Measurements from ENCODE around the gene ORAI2. TPM values are rescaled to one million over a fixed set of nuclear protein-coding genes. Genes with fewer than 3 reads are reported as not detected.
"Not testable (repeated sequence)": the region's sequence is repeated elsewhere in the genome, so short reads cannot be mapped to it uniquely, and the experiment has no call there.

Gene ORAI2
- total and polyA plus RNA-seq, 4 donors: 7.6 to 48.9 (median 27.4) TPM

- Histone ChIP-seq H3K27me3 (ENCODE audit: control insufficient read depth in 3 of 3, insufficient read depth in 3 of 3, low read length in 2 of 3) (no peaks in the 10 kb centered on the region), H3K27ac (ENCODE audit: low read depth in 1 of 2, low read length in 1 of 2) (no peak overlapping the region), H3K4me1 (ENCODE audit: control insufficient read depth in 5 of 5, insufficient read depth in 5 of 5, low read length in 5 of 5) (no peaks in the 10 kb centered on the region), H3K9me3 (ENCODE audit: control insufficient read depth in 4 of 4, insufficient read depth in 3 of 4, low read length in 3 of 4) (no peaks in the 10 kb centered on the region), H3K4me3 (no peak overlapping the region), H3K9ac (ENCODE audit: insufficient read depth in 1 of 2, low read length in 2 of 2) (no peak overlapping the region), H3K36me3 (ENCODE audit: control insufficient read depth in 4 of 4, insufficient read depth in 4 of 4, low read length in 4 of 4) (peaks cover 0 to 32% (median 12%) of the 10 kb centered on the region in 4 donors)
- WGBS, 2 donors: 64 to 76% methylated on average over 12 of the region's 12 CpGs
- ATAC-seq (ENCODE audit: insufficient read depth, low FRiP score): no peak
- no peak for TF ChIP-seq CTCF (IDR thresholded peaks at IDR 0.05; ENCODE audit: control extremely low read depth, extremely low read depth)
- DNase-seq: no peak
Observed at GRCh38 chr7:102454468-102454867, 21.1 kb downstream of the ORAI2 start.

GRCh38 chr7:102454932-102455331, 21.6 kb downstream of the ORAI2 start:
- H3K36me3 ChIP-seq (ENCODE audit: control insufficient read depth in 4 of 4, insufficient read depth in 4 of 4, low read length in 4 of 4): peaks cover 0 to 34% (median 13%) of the 10 kb centered on the region in 4 donors
- H3K9ac ChIP-seq (ENCODE audit: insufficient read depth in 1 of 2, low read length in 2 of 2); H3K27me3 ChIP-seq (ENCODE audit: control insufficient read depth in 3 of 3, insufficient read depth in 3 of 3, low read length in 2 of 3); H3K9me3 ChIP-seq (ENCODE audit: control insufficient read depth in 4 of 4, insufficient read depth in 3 of 4, low read length in 3 of 4); H3K27ac ChIP-seq (ENCODE audit: low read depth in 1 of 2, low read length in 1 of 2); H3K4me1 ChIP-seq (ENCODE audit: control insufficient read depth in 5 of 5, insufficient read depth in 5 of 5, low read length in 5 of 5); DNase-seq; ATAC-seq (ENCODE audit: insufficient read depth, low FRiP score); H3K4me3 ChIP-seq: not testable (repeated sequence)
- WGBS, 2 donors: 92 to 95% methylated on average over 10 of the region's 10 CpGs

GRCh38 chr7:102455596-102455995, 22.2 kb downstream of the ORAI2 start:
- no peak for TF ChIP-seq CTCF (IDR thresholded peaks at IDR 0.05; ENCODE audit: control extremely low read depth, extremely low read depth)
- peaks cover 0 to 34% (median 13%) of the 10 kb centered on the region in 4 donors for H3K36me3 ChIP-seq (ENCODE audit: control insufficient read depth in 4 of 4, insufficient read depth in 4 of 4, low read length in 4 of 4)
- no peaks in the 10 kb centered on the region for H3K4me1 ChIP-seq (ENCODE audit: control insufficient read depth in 5 of 5, insufficient read depth in 5 of 5, low read length in 5 of 5)
- no peaks in the 10 kb centered on the region for H3K9me3 ChIP-seq (ENCODE audit: control insufficient read depth in 4 of 4, insufficient read depth in 3 of 4, low read length in 3 of 4)
- WGBS, 2 donors: 90 to 96% methylated on average over 11 of the region's 11 CpGs
- no peak for DNase-seq
- no peak overlapping the region for H3K4me3 ChIP-seq
- no peak for ATAC-seq (ENCODE audit: insufficient read depth, low FRiP score)
- H3K9ac ChIP-seq (ENCODE audit: insufficient read depth in 1 of 2, low read length in 2 of 2): no peak overlapping the region
- H3K27me3 ChIP-seq (ENCODE audit: control insufficient read depth in 3 of 3, insufficient read depth in 3 of 3, low read length in 2 of 3): no peaks in the 10 kb centered on the region
- no peak overlapping the region for H3K27ac ChIP-seq (ENCODE audit: low read depth in 1 of 2, low read length in 1 of 2)

GRCh38 chr7:102456327-102456726, 23.0 kb downstream of the ORAI2 start:
- Histone ChIP-seq H3K36me3 (ENCODE audit: control insufficient read depth in 4 of 4, insufficient read depth in 4 of 4, low read length in 4 of 4) (peaks cover 0 to 34% (median 13%) of the 10 kb centered on the region in 4 donors), H3K27ac (ENCODE audit: low read depth in 1 of 2, low read length in 1 of 2) (no peak overlapping the region), H3K9me3 (ENCODE audit: control insufficient read depth in 4 of 4, insufficient read depth in 3 of 4, low read length in 3 of 4) (no peaks in the 10 kb centered on the region), H3K4me3 (no peak overlapping the region), H3K9ac (ENCODE audit: insufficient read depth in 1 of 2, low read length in 2 of 2) (no peak overlapping the region), H3K4me1 (ENCODE audit: control insufficient read depth in 5 of 5, insufficient read depth in 5 of 5, low read length in 5 of 5) (no peaks in the 10 kb centered on the region), H3K27me3 (ENCODE audit: control insufficient read depth in 3 of 3, insufficient read depth in 3 of 3, low read length in 2 of 3) (no peaks in the 10 kb centered on the region)
- no peak for TF ChIP-seq CTCF (IDR thresholded peaks at IDR 0.05; ENCODE audit: control extremely low read depth, extremely low read depth)
- DNase-seq: no peak
- ATAC-seq (ENCODE audit: insufficient read depth, low FRiP score): no peak
- WGBS, 2 donors: 92 to 97% methylated on average over 10 of the region's 10 CpGs

Data from lung (tissue), 12 donors.